Measurements from ENCODE around the gene KCNN3. TPM values are rescaled to one million over a fixed set of nuclear protein-coding genes. Genes with fewer than 3 reads are reported as not detected.

KCNN3 gene
- total RNA-seq, 1 donor = not detected

GRCh38 chr1:154657556-154657955 lies 212.5 kb downstream of the KCNN3 start:
- no peak for TF ChIP-seq CTCF (IDR thresholded peaks at IDR 0.05; ENCODE audit: insufficient read depth, low read depth, low read length)
- no peak overlapping the region for H3K4me3 ChIP-seq (ENCODE audit: low read depth, low read length)
- DNase-seq (ENCODE audit: low read depth) = no peak

- TF ChIP-seq CTCF (IDR thresholded peaks at IDR 0.05; ENCODE audit: insufficient read depth, low read depth, low read length) = no peak
- no peak overlapping the region for H3K4me3 ChIP-seq (ENCODE audit: low read depth, low read length)
- no peak for DNase-seq (ENCODE audit: low read depth)
Observed at GRCh38 chr1:154652893-154653292, 217.2 kb downstream of the KCNN3 start.

Other genes with a start within 250 kb of the KCNN3 start
- 6.4 and 8.2 TPM in 2 replicates for gene PMVK, start 66.4 kb upstream of the KCNN3 start, total RNA-seq
- 52.2 and 54.1 TPM in 2 replicates for gene PBXIP1, start 85.8 kb upstream of the KCNN3 start, total RNA-seq
- gene PYGO2, start 91.5 kb upstream of the KCNN3 start, total RNA-seq = 26.7 and 28.9 TPM in 2 replicates
- 255 and 330 TPM in 2 replicates for gene SHC1, start 100.5 kb upstream of the KCNN3 start, total RNA-seq
- 57.7 and 68.2 TPM in 2 replicates for gene CKS1B, start 104.4 kb upstream of the KCNN3 start, total RNA-seq
- 22.9 and 24.2 TPM in 2 replicates for gene FLAD1, start 113.1 kb upstream of the KCNN3 start, total RNA-seq
- gene LENEP, start 123.3 kb upstream of the KCNN3 start, total RNA-seq = 0.32 and 0.43 TPM in 2 replicates
- 15.5 and 15.8 TPM in 2 replicates for gene ZBTB7B, start 132.5 kb upstream of the KCNN3 start, total RNA-seq
- gene DCST2, start 163.5 kb upstream of the KCNN3 start, total RNA-seq = not detected in 2 replicates
- gene DCST1, start 163.5 kb upstream of the KCNN3 start, total RNA-seq = not detected in 2 replicates
- gene ADAM15, start 181.0 kb upstream of the KCNN3 start, total RNA-seq = 41.2 and 49.2 TPM in 2 replicates
- gene EFNA4, start 193.5 kb upstream of the KCNN3 start, total RNA-seq = 2.6 and 3.9 TPM in 2 replicates
- gene EFNA3, start 208.6 kb upstream of the KCNN3 start, total RNA-seq = 0.32 and 0.43 TPM in 2 replicates